NB4 (cell line): ENCODE measurements around the gene AGFG2.

ENCODE experiments used
- MAX ChIP-seq: IDR thresholded peaks from 2 replicates; pipeline ENCODE4 v1.6.1; 2011; ENCODE audit warnings: low read depth, low read length
- MYC ChIP-seq: IDR thresholded peaks from 2 replicates; pipeline ENCODE4 v1.6.1; 2011; ENCODE audit warnings: low read depth, low read length
- POLR2A ChIP-seq: IDR thresholded peaks from 2 replicates; pipeline ENCODE4 v1.6.1; 2011; ENCODE audit warnings: mild to moderate bottlenecking; ENCODE audit not compliant: insufficient read length; ENCODE audit errors: extremely low read depth
- TF ChIP-seq, protein P1 (sequence below): IDR thresholded peaks from one replicate; pipeline ENCODE4 v1.5.1; 2012; ENCODE audit warnings: low read depth, low read length

DNA sequence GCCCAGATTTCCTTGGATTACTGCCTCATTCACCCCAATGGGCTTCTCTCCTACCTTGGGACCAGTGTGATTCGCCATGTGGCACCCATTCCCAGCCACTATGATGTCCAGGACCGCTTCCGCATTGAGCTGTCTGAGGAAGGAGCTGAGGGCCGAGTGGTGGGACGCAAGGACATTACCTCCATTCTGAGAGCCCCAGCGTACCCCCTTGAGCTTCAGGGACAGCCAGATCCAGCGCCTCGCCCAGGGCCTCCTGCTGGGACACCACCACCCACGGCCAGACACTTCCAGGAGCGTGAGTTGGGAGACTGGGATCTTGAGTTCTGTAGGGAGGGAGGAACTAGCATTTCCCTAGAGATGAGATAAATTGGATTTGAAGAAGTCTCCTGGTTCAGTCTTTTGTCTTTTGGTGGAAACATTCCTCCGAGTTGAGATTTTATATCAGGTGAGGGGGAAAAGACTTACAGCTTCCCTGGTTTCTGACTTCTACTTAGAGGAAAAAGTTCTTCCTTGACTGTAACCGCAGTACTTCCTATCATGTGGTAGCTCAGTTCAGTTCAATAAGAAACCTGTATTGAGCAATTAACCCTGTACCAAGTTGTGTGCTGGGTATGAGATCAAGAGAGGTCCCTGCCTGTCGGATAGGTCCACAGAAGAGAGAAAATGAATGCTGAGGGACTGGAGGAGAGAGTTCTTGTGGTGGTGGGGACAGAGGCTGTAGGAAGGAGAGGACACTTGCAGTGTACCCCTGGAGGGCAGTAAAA, 74.6 kb downstream of the AGFG2 start:
- TF ChIP-seq, protein P1, sequence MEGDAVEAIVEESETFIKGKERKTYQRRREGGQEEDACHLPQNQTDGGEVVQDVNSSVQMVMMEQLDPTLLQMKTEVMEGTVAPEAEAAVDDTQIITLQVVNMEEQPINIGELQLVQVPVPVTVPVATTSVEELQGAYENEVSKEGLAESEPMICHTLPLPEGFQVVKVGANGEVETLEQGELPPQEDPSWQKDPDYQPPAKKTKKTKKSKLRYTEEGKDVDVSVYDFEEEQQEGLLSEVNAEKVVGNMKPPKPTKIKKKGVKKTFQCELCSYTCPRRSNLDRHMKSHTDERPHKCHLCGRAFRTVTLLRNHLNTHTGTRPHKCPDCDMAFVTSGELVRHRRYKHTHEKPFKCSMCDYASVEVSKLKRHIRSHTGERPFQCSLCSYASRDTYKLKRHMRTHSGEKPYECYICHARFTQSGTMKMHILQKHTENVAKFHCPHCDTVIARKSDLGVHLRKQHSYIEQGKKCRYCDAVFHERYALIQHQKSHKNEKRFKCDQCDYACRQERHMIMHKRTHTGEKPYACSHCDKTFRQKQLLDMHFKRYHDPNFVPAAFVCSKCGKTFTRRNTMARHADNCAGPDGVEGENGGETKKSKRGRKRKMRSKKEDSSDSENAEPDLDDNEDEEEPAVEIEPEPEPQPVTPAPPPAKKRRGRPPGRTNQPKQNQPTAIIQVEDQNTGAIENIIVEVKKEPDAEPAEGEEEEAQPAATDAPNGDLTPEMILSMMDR = no peak
- no peak for TF ChIP-seq POLR2A
- TF ChIP-seq MAX = no peak
- TF ChIP-seq MYC = 0 out of 2 replicates have a peak, but pooled peaks have one; percentile 24
